Esophagus squamous epithelium (tissue), 5 donors: ENCODE measurements around the gene GPER1. TPM values are rescaled to one million over a fixed set of nuclear protein-coding genes. Genes with fewer than 3 reads are reported as not detected.
A peak's percentile ranks its signal among the peaks of the same experiment; 100 is the strongest.

Experiments used
- DNase-seq: peaks from one replicate; lab custom pipeline; 2025; lab: John Stamatoyannopoulos, UW
- H3K27ac ChIP-seq, 4 donors: fragments of 200-600 bp; sonication (generic); one replicate each; pipeline ENCODE4 v1.5.1; 2016 to 2019; ENCODE audit warnings: mild to moderate bottlenecking in 1 of 4
- H3K27me3 ChIP-seq, 4 donors: fragments of 200-600 bp; sonication (generic); 1 replicate in 3 of 4; 2 replicates in 1 of 4; pipeline versions ENCODE4 v1.5.1 to v1.6.0; 2017 to 2021; ENCODE audit warnings: antibody characterized with exemption in 1 of 4
- H3K36me3 ChIP-seq, 3 donors: fragments of 200-600 bp; sonication (generic); one replicate each; pipeline ENCODE4 v1.5.1; 2016 to 2019
- H3K4me1 ChIP-seq, 3 donors: fragments of 200-600 bp; sonication (generic); one replicate each; pipeline ENCODE4 v1.5.1; 2017 to 2019
- H3K4me3 ChIP-seq, 4 donors: fragments of 200-600 bp; sonication (generic); 1 replicate in 3 of 4; 2 replicates in 1 of 4; pipeline ENCODE4 v1.5.1; 2016 to 2019; ENCODE audit warnings: mild to moderate bottlenecking in 2 of 4, moderate library complexity in 1 of 4
- H3K9me3 ChIP-seq, 3 donors: fragments of 200-600 bp; sonication (generic); one replicate each; pipeline ENCODE4 v1.5.1; 2016 to 2019
- CTCF ChIP-seq, 6 experiments: fragments of 450-650 bp in 4 of 6; fragments of 200-600 bp in 2 of 6; sonication (generic) in 2 of 6; IDR thresholded peaks; one replicate each; pipeline ENCODE4 v1.5.1; 2016 to 2019; ENCODE audit warnings: antibody characterized with exemption in 6 of 6, mild to moderate bottlenecking in 4 of 6, moderate library complexity in 4 of 6
- POLR2A ChIP-seq, 4 donors: fragments of 450-650 bp; IDR thresholded peaks; one replicate each; pipeline ENCODE4 v1.6.1; 2017; ENCODE audit warnings: antibody characterized with exemption in 4 of 4, mild to moderate bottlenecking in 4 of 4, moderate library complexity in 3 of 4
- WGBS, 2 donors: methylation state at CpG; one replicate each; pipeline ENCODE4 v1.1.5; 2018; 5-methylcytosine and 5-hydroxymethylcytosine counted together
- intact Hi-C: fragments of 100-400 bp; cut with DNase I; formaldehyde crosslinking; loops from one replicate; pipeline ENCODE4 v1.15.0; 2022
- total RNA-seq, 4 donors: library from RNA; depleted of rRNA; stranded (reverse); fragments of >200 nt; gene quantifications; one replicate each; pipeline ENCODE4 v1.1.0, GENCODE V29; 2016
- donor health status: DM: yes; HTN: yes; CAD: no.

GPER1 gene
- total RNA-seq, 4 donors from 2014 or later, result 0.87 to 2.3 (median 1.5) TPM

GRCh38 chr7:1065585-1066241 lies 22.2 kb upstream of the GPER1 start:
- H3K4me1 ChIP-seq, result peaks cover 44 to 59% (median 48%) of the 10 kb centered on the region in 3 donors
- intact Hi-C loops, result loop anchor here (2.0 kb wide), 1 partner anchor 73 kb away; no protein-coding TSS in a partner anchor
- peak overlapping the region in 3 of 4 donors; percentile 11 to 46 (median 34) for H3K4me3 ChIP-seq
- no peaks in the 10 kb centered on the region for H3K27me3 ChIP-seq
- no peaks in the 10 kb centered on the region for H3K36me3 ChIP-seq
- no peaks in the 10 kb centered on the region for H3K9me3 ChIP-seq
- H3K27ac ChIP-seq, result peak overlapping the region in 3 of 4 donors; percentile 47 to 75 (median 66)
- 0% methylated on average over 3 to 5 of the region's 48 CpGs for WGBS, 2 donors
- TF ChIP-seq CTCF (IDR thresholded peaks at IDR 0.05), result peak; percentile 89 to 97 (median 94)
- no peak for TF ChIP-seq POLR2A (IDR thresholded peaks at IDR 0.05)
- DNase-seq, result no peak

- TF ChIP-seq POLR2A (IDR thresholded peaks at IDR 0.05), result no peak
- H3K4me3 ChIP-seq, result peak overlapping the region in 2 of 4 donors; percentile 11 to 34
- 40 to 75% methylated on average over 1 to 15 of the region's 21 CpGs for WGBS, 2 donors
- no peak for DNase-seq
- H3K27me3 ChIP-seq, result no peaks in the 10 kb centered on the region
- H3K36me3 ChIP-seq, result no peaks in the 10 kb centered on the region
- H3K27ac ChIP-seq, result peak overlapping the region in 3 of 4 donors; percentile 47 to 75 (median 66)
- H3K4me1 ChIP-seq, result peaks cover 39 to 54% (median 43%) of the 10 kb centered on the region in 3 donors
- H3K9me3 ChIP-seq, result no peaks in the 10 kb centered on the region
- intact Hi-C loops, result loop anchor here (2.0 kb wide), 1 partner anchor 73 kb away; no protein-coding TSS in a partner anchor
Observed at GRCh38 chr7:1066242-1066588, 21.7 kb upstream of the GPER1 start.

GRCh38 chr7:1068013-1068412 lies 19.9 kb upstream of the GPER1 start:
- Histone ChIP-seq H3K27me3 (no peaks in the 10 kb centered on the region), H3K4me1 (peaks cover 23 to 36% (median 27%) of the 10 kb centered on the region in 3 donors), H3K27ac (no peak overlapping the region), H3K4me3 (no peak overlapping the region), H3K9me3 (no peaks in the 10 kb centered on the region), H3K36me3 (no peaks in the 10 kb centered on the region)
- TF ChIP-seq CTCF (IDR thresholded peaks at IDR 0.05), result no peak
- no peak for TF ChIP-seq POLR2A (IDR thresholded peaks at IDR 0.05)
- WGBS, 2 donors, result 60 to 91% methylated on average over 1 to 8 of the region's 14 CpGs
- DNase-seq, result no peak
- intact Hi-C loops, result no loop called here

DNA sequence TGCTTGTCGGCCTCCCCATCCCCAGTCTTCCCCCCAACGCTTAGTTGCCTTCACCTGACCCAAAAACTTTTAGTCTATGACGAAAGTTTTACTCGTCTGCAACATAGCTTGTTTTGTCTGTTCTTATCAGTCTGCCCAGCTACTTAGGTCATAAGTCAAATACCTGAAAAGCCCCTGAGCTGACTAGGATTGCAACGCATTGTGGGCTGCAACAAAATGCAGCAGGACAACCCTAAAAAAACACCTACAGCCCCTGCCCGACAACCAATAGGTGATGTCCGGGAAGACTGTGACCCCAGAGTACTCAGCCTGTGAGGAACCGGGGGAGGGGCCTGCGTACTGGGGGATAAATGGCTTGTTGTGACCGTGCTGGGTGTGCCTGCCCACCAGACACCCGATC lies 19.3 kb upstream of the GPER1 start:
- 75 to 87% methylated on average over 5 to 7 of the region's 11 CpGs for WGBS, 2 donors
- no peak overlapping the region for H3K4me3 ChIP-seq
- no peaks in the 10 kb centered on the region for H3K9me3 ChIP-seq
- H3K27me3 ChIP-seq, result no peaks in the 10 kb centered on the region
- intact Hi-C loops, result no loop called here
- no peak overlapping the region for H3K27ac ChIP-seq
- no peaks in the 10 kb centered on the region for H3K36me3 ChIP-seq
- H3K4me1 ChIP-seq, result peaks cover 17 to 30% (median 21%) of the 10 kb centered on the region in 3 donors
- DNase-seq, result no peak
- no peak for TF ChIP-seq POLR2A (IDR thresholded peaks at IDR 0.05)
- no peak for TF ChIP-seq CTCF (IDR thresholded peaks at IDR 0.05)

GRCh38 chr7:1070544-1071011 lies 17.3 kb upstream of the GPER1 start:
- no peak for TF ChIP-seq CTCF (IDR thresholded peaks at IDR 0.05)
- no peak for TF ChIP-seq POLR2A (IDR thresholded peaks at IDR 0.05)
- H3K36me3 ChIP-seq, result no peaks in the 10 kb centered on the region
- intact Hi-C loops, result no loop called here
- H3K27ac ChIP-seq, result no peak overlapping the region
- no peaks in the 10 kb centered on the region for H3K9me3 ChIP-seq
- no peaks in the 10 kb centered on the region for H3K27me3 ChIP-seq
- no peak for DNase-seq
- no peak overlapping the region for H3K4me3 ChIP-seq
- H3K4me1 ChIP-seq, result peaks cover 6 to 23% (median 7%) of the 10 kb centered on the region in 3 donors
- WGBS, 2 donors, result 89 to 93% methylated on average over 33 of the region's 42 CpGs
